Heart left ventricle (tissue), 16 donors: ENCODE measurements around the gene CACNA2D1. TPM values are rescaled to one million over a fixed set of nuclear protein-coding genes. Genes with fewer than 3 reads are reported as not detected.

Source experiments
- ATAC-seq, 4 donors: fragments of 200-7000 bp; cut with Tn5 transposase; one replicate each; pipeline ENCODE4 v1.9.1; 2020 to 2022; ENCODE audit warnings: moderate library complexity in 4 of 4, mild to moderate bottlenecking in 3 of 4, moderate number of reproducible peaks in 1 of 4
- DNase-seq, 5 donors: peaks; one replicate each; pipeline ENCODE4 v3.0.0-alpha.2; 2020
- H3K27ac ChIP-seq, 12 donors: fragments of 200-600 bp; sonication (generic) in 4 of 12; one replicate each; pipeline versions ENCODE4 v1.5.0 to v1.8.0; 2016 to 2022; ENCODE audit warnings: mild to moderate bottlenecking in 2 of 12
- H3K27me3 ChIP-seq, 9 donors: fragments of 200-600 bp; sonication (generic) in 2 of 9; one replicate each; pipeline versions ENCODE4 v1.5.1 to v1.8.0; 2016 to 2022; ENCODE audit warnings: mild to moderate bottlenecking in 3 of 9
- H3K36me3 ChIP-seq, 9 donors: fragments of 200-600 bp; sonication (generic) in 2 of 9; one replicate each; pipeline versions ENCODE4 v1.5.0 to v1.8.0; 2018 to 2022; ENCODE audit warnings: mild to moderate bottlenecking in 2 of 9
- H3K4me1 ChIP-seq, 12 donors: fragments of 200-600 bp; sonication (generic) in 4 of 12; one replicate each; pipeline versions ENCODE4 v1.5.0 to v1.8.0; 2016 to 2022; ENCODE audit warnings: mild to moderate bottlenecking in 3 of 12
- H3K4me3 ChIP-seq, 12 donors: fragments of 200-600 bp; sonication (generic) in 4 of 12; one replicate each; pipeline versions ENCODE4 v1.5.0 to v1.8.0; 2017 to 2022; ENCODE audit warnings: mild to moderate bottlenecking in 9 of 12, moderate library complexity in 4 of 12
- H3K9me3 ChIP-seq, 12 donors: fragments of 200-600 bp; sonication (generic) in 4 of 12; one replicate each; pipeline versions ENCODE4 v1.5.0 to v1.8.0; 2016 to 2022; ENCODE audit warnings: mild to moderate bottlenecking in 1 of 12
- POLR2A ChIP-seq, 2 donors: fragments of 450-650 bp; IDR thresholded peaks; one replicate each; pipeline ENCODE4 v1.6.1; 2017; ENCODE audit warnings: antibody characterized with exemption in 2 of 2, mild to moderate bottlenecking in 2 of 2, moderate library complexity in 2 of 2
- WGBS, 4 donors: extraction: QIAGEN DNeasy Blood & Tissue Kit in 2 of 4; methylation state at CpG; one replicate each; pipeline versions ENCODE4 v1.1.5 to v1.1.7; 2013 to 2018; 5-methylcytosine and 5-hydroxymethylcytosine counted together
- intact Hi-C, 10 donors: fragments of 100-400 bp; cut with DNase I; formaldehyde crosslinking; loops; one replicate each; pipeline versions ENCODE4 v1.11.1 to v1.14.2; 2022
- polyA plus RNA-seq, 2 donors: library from polyadenylated mRNA; stranded (reverse); fragments of 200-250 nt; gene quantifications; one replicate each; pipeline ENCODE4 v1.2.3, GENCODE V29; 2013
- total RNA-seq, 9 donors: library from RNA; depleted of rRNA in 2 of 9; stranded (reverse); fragments of >200 nt in 2 of 9; fragmentation: NEBNext Ultra II Directional in 3 of 9; extraction: Animal tissue kit (Norgen Biotek cat#: 25700) in 3 of 9; gene quantifications; one replicate each; pipeline versions ENCODE4 v1.1.0 to v1.2.4, GENCODE V29; 2016 to 2023
- TF ChIP-seq, protein P1 (sequence below), 12 donors: fragments of 200-600 bp; sonication (generic) in 4 of 12; IDR thresholded peaks; one replicate each; pipeline versions ENCODE4 v1.5.0 to v1.8.0; 2018 to 2022; ENCODE audit warnings: antibody characterized with exemption in 12 of 12, mild to moderate bottlenecking in 5 of 12
- donor health status: ischemic (EF 13 %, LVEDD 7.1; RV severe dilation, severe dysfunction).
- donor health status: healthy with polysubstance abuse.
- donor health status: DM: no; HTN: yes; CAD: no.
- donor health status: DM: no; HTN: no; CAD: no.
- donor health status: ischemic (EF 25% LVEDD 6.9; RV normal size, moderate dysfunction).
- donor health status: ischemic (EF 25% LVEDD 5.7; RV mildly dilated, moderate dysfunction).
- donor health status: healthy.
- donor health status: DM: yes; HTN: yes; CAD: no.
- donor health status: ischemic (EF 35%, LVEDD 5.7; RV mildly dilated, moderate dysfunction).
- donor health status: nonischemic (EF 11% LVEDD 7.7; RV severe dilation, severe dysfunction).
- donor health status: DM: yes; HTN: yes; CAD: no.
- donor health status: PGD.
- donor health status: ischemic (EF 29% LVEDD 5.4; RV normal size, mild dysfunction).
- donor health status: nonischemic (EF 23%, LVEDD 6.1; RV moderate dilation, normal function).

CACNA2D1 gene
- total and polyA plus RNA-seq, 11 donors: 13.5 to 122 (median 55.5) TPM

- intact Hi-C loops: loop anchor here in 3 of 10 donors (10.0 kb wide), 2 partner anchors 508 to 528 kb away; no protein-coding TSS in a partner anchor
- 55 to 65% (median 58%) methylated on average over 4 of the region's 4 CpGs for WGBS, 4 donors
- peaks cover 0 to 13% (median 5%) of the 10 kb centered on the region in 12 donors for H3K4me1 ChIP-seq
- ATAC-seq: no peak
- TF ChIP-seq, protein P1, sequence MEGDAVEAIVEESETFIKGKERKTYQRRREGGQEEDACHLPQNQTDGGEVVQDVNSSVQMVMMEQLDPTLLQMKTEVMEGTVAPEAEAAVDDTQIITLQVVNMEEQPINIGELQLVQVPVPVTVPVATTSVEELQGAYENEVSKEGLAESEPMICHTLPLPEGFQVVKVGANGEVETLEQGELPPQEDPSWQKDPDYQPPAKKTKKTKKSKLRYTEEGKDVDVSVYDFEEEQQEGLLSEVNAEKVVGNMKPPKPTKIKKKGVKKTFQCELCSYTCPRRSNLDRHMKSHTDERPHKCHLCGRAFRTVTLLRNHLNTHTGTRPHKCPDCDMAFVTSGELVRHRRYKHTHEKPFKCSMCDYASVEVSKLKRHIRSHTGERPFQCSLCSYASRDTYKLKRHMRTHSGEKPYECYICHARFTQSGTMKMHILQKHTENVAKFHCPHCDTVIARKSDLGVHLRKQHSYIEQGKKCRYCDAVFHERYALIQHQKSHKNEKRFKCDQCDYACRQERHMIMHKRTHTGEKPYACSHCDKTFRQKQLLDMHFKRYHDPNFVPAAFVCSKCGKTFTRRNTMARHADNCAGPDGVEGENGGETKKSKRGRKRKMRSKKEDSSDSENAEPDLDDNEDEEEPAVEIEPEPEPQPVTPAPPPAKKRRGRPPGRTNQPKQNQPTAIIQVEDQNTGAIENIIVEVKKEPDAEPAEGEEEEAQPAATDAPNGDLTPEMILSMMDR (IDR thresholded peaks at IDR 0.05): no peak
- no peak for TF ChIP-seq POLR2A (IDR thresholded peaks at IDR 0.05)
- no peaks in the 10 kb centered on the region for H3K9me3 ChIP-seq
- H3K27me3 ChIP-seq: no peaks in the 10 kb centered on the region
- H3K36me3 ChIP-seq: peaks cover 0 to 20% (median 7%) of the 10 kb centered on the region in 9 donors
- no peak overlapping the region for H3K4me3 ChIP-seq
- DNase-seq: no peak
- no peak overlapping the region for H3K27ac ChIP-seq
These were observed 431.1 kb downstream of the CACNA2D1 start for GRCh38 chr7:82012453-82012852.

DNA sequence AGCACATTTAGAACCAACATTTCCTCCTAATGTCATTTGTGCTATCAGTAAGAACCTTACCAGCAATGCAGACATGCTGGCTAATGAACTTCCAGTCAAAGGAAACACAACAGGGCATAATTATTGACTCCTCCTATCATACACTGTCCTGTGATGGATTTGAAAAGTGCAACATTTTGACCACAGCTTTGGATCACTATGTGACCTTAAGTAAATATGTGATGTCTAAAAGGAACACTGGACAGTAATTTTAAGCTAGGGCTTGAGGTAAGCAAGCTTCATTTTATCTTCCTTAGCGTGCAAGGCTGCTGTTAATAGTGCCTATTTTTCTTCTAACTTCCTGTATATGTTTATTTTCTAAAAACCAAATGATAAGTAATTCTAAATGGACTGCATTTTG lies 433.2 kb downstream of the CACNA2D1 start:
- H3K4me1 ChIP-seq: peaks cover 0 to 16% (median 6%) of the 10 kb centered on the region in 12 donors
- H3K27me3 ChIP-seq: no peaks in the 10 kb centered on the region
- DNase-seq: no peak
- peaks cover 0 to 22% (median 7%) of the 10 kb centered on the region in 9 donors for H3K36me3 ChIP-seq
- ATAC-seq: no peak
- WGBS, 4 donors: 75 to 91% (median 83%) methylated on average over 1 of the region's 1 CpG
- TF ChIP-seq, protein P1 (IDR thresholded peaks at IDR 0.05): no peak
- no peak for TF ChIP-seq POLR2A (IDR thresholded peaks at IDR 0.05)
- no peak overlapping the region for H3K4me3 ChIP-seq
- intact Hi-C loops: loop anchor here in 3 of 10 donors (10.0 kb wide), 2 partner anchors 506 to 526 kb away; no protein-coding TSS in a partner anchor
- no peaks in the 10 kb centered on the region for H3K9me3 ChIP-seq
- H3K27ac ChIP-seq: no peak overlapping the region

DNA sequence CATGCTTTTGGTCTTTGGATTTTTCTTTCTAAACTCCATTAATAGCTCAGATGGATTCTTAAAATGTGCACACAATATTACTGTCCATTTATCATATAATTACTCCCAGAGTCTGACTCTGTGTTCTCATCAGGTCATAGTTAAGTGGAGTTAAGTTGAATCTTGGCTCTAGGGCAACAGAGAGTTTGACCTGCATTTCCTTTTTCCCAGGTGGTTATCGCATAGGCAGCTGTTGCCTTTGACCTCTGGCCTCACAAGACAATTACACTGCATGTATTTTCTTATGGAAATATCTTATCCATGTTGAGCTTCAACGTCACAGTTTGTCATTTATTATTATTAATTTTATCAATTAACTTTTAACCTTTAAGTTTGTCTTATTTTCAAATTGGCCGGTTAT lies 436.3 kb downstream of the CACNA2D1 start:
- WGBS, 4 donors: 14 to 43% (median 22%) methylated on average over 3 of the region's 3 CpGs
- Histone ChIP-seq H3K36me3 (peaks cover 0 to 42% (median 7%) of the 10 kb centered on the region in 9 donors), H3K4me3 (no peak overlapping the region), H3K9me3 (no peaks in the 10 kb centered on the region), H3K27me3 (no peaks in the 10 kb centered on the region), H3K4me1 (peaks cover 0 to 12% (median 6%) of the 10 kb centered on the region in 12 donors), H3K27ac (peak overlapping the region in 1 of 12 donors; percentile 0)
- no peak for TF ChIP-seq POLR2A (IDR thresholded peaks at IDR 0.05)
- TF ChIP-seq, protein P1 (IDR thresholded peaks at IDR 0.05): no peak
- ATAC-seq (peak in 2 of 4 donors; percentile 30 to 36), DNase-seq (no peak)
- intact Hi-C loops: no loop called here

DNA sequence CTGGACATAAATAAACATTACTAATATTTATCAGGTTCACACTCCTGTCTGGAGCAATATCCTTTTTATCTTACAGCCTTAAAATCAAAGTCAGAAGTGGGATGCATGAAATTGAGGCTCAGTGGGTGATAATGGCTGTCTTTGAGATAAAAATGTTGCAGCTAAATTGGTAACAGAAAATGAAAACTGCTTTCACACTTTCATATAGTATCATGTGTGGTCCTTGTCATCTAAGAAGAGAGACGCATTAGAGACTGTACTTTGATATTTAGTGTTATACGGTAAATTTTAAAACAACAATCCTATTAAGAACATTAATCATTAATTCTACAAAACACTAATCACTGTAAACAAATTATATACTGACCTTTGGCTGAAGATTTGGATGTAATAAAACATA lies 438.5 kb downstream of the CACNA2D1 start:
- WGBS, 4 donors: 94 to 99% (median 97%) methylated on average over 2 of the region's 2 CpGs
- Histone ChIP-seq H3K4me3 (no peak overlapping the region), H3K9me3 (no peaks in the 10 kb centered on the region), H3K36me3 (peaks cover 0 to 28% (median 0%) of the 10 kb centered on the region in 9 donors), H3K27me3 (no peaks in the 10 kb centered on the region), H3K27ac (no peak overlapping the region), H3K4me1 (peaks cover 0 to 12% (median 6%) of the 10 kb centered on the region in 12 donors)
- DNase-seq (no peak), ATAC-seq (no peak)
- no peak for TF ChIP-seq POLR2A (IDR thresholded peaks at IDR 0.05)
- TF ChIP-seq, protein P1 (IDR thresholded peaks at IDR 0.05): no peak
- intact Hi-C loops: no loop called here
